GM13976 (cell line): Measurements from ENCODE around the gene ACAP2.

Experiments
- DNase-seq: peaks from one replicate; pipeline ENCODE4 v3.0.0; 2012; ENCODE audit warnings: low spot score
- in situ Hi-C: fragments of 300-500 bp; cut with MboI; formaldehyde crosslinking; loops from one replicate; pipeline ENCODE4 v1.12.0; 2022; ENCODE audit warnings: low sequenced_read_pairs, mixed read lengths, inconsistent platforms; ENCODE audit not compliant: unreplicated experiment
- TF ChIP-seq, protein P1 (sequence below): IDR thresholded peaks from 2 replicates; pipeline ENCODE4 v1.5.1; 2012; ENCODE audit warnings: borderline replicate concordance, mild to moderate bottlenecking; ENCODE audit not compliant: insufficient read depth; ENCODE audit errors: extremely low read depth, missing control alignments, control extremely low read depth

Gene ACAP2

DNA sequence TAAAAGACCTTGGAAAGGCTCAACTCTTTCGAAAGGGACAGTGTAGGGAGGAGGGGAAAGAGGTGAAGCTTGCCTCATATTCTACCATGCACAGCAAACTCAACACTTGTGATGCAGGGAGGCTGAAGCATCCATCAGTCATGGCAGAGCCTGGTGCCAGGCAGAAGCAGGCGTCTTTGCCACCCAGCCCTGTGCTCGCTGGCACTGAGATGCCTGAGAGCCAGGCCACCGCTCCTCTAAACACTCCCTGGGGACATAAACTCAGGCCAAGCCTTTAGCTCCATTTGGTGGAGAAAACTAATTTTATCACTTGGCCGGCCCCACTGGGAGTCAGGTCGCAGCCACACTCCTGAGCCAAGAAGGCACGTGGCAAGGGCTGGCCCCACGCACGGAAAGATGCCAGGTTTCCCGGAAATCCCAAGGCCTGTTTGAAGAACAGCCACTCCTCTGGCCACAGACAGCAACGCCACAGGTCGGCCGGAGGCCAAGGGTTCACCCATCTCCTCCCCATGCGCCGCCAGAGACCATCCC is 202.6 kb downstream of the ACAP2 start:
- no peak for DNase-seq
- TF ChIP-seq, protein P1, sequence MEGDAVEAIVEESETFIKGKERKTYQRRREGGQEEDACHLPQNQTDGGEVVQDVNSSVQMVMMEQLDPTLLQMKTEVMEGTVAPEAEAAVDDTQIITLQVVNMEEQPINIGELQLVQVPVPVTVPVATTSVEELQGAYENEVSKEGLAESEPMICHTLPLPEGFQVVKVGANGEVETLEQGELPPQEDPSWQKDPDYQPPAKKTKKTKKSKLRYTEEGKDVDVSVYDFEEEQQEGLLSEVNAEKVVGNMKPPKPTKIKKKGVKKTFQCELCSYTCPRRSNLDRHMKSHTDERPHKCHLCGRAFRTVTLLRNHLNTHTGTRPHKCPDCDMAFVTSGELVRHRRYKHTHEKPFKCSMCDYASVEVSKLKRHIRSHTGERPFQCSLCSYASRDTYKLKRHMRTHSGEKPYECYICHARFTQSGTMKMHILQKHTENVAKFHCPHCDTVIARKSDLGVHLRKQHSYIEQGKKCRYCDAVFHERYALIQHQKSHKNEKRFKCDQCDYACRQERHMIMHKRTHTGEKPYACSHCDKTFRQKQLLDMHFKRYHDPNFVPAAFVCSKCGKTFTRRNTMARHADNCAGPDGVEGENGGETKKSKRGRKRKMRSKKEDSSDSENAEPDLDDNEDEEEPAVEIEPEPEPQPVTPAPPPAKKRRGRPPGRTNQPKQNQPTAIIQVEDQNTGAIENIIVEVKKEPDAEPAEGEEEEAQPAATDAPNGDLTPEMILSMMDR, result no peak
- in situ Hi-C loops, result no loop called here

DNA sequence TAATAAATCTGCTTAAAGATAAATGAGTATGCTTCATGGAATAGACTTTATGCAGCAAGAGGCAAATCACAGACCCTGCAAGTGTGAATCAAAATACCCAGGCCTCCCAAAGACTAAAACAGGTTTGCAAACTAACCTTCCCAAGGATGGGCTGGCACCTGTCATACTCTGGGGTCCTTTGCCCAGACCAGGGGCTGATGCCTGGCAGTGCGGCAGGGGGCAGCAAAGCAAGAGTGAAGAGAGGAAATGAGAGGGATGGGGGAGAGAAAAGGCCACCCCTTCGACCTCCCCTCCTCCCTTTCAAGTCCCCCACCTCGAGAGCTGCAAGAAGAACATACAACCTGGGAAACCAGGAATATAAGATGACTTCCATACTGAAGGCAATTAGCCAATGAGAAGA is 203.7 kb downstream of the ACAP2 start:
- TF ChIP-seq, protein P1, result no peak
- in situ Hi-C loops, result no loop called here
- no peak for DNase-seq

DNA sequence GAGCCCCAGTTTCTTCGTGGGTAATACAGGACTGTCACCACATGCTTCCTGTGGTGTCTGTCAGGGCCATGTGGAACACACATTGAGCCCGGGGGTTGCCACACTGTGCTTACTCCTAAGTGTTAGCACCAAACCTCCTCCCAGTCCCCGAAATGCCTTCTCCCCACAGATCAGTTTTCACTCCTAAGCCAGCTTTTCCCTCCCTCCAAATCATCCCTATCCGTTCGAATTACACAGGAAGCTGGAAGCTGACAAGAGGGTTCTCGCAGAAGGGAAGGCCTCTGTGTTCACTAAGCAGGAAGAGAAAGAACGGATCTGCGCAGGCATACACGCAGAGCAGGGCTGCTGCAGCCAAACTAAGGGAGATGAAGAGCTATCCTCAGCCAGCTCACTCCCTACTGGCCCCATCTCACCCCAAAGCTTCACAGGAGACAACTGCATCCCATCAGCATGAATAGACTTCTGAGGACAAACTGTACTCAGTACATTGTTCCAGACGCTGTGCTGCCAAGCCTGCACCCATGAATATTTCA is 204.2 kb downstream of the ACAP2 start:
- no peak for DNase-seq
- in situ Hi-C loops, result no loop called here
- TF ChIP-seq, protein P1, result no peak

DNA sequence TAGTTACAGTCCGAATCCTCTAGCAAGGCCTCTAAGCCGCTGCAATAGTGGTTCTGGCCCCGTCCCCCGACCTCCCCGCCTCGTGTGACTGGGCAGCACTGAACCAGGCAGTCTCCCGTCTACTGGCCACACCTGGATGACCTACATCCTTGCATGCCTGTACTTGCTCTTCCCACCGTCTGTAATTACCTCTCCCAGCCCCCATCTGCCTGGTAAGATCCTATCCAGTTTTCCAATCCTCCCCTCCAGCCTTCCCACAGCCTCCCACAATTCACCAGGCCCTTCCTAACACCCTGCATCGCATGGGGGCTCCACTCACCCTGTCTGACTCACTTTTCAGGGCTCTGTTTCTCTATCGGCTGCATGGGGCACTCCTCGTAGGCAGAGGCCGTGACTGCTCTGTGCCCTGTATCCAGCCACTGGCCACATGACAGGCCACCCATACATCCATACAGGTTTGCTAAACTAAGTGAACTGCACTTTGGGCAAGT is 204.7 kb downstream of the ACAP2 start:
- TF ChIP-seq, protein P1, result no peak
- DNase-seq, result no peak
- in situ Hi-C loops, result no loop called here

DNA sequence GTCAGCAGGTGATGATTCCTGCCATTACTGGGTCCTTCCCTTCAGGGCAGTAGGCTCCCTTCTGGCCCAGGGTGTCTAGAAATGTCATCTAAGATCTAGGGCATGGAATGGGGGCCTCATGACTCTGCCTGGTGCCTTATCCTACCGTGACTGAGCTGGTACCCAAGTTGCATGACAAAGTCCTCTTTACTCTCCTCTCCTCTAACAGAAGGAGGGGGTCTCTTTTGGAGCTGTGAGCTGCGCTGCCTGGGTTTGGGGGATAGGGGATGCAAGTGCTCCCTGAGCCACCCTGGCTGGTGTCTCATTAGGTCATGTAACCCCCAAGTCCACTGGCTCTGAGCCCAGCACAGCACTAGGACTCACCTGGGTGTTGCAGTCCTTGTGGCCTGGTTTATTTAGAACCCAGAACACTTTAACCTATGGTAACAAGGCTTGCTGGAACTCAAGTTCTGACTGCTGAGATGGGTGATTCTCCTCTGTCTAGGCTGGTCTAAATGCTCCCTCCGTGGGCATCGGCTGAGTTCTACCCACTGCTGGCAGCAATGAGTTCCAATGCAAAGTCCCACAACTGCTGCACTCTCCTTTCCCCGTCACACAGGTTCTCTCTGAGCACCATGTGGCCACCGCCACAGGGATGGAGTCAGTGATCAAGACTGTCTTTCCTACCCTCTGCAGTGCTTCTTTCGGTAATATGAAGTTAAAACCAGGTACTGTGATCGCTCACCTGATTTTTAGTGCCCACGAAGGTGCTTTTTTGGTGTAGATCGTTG is 205.8 kb downstream of the ACAP2 start:
- DNase-seq, result no peak
- TF ChIP-seq, protein P1, result no peak
- in situ Hi-C loops, result no loop called here

DNA sequence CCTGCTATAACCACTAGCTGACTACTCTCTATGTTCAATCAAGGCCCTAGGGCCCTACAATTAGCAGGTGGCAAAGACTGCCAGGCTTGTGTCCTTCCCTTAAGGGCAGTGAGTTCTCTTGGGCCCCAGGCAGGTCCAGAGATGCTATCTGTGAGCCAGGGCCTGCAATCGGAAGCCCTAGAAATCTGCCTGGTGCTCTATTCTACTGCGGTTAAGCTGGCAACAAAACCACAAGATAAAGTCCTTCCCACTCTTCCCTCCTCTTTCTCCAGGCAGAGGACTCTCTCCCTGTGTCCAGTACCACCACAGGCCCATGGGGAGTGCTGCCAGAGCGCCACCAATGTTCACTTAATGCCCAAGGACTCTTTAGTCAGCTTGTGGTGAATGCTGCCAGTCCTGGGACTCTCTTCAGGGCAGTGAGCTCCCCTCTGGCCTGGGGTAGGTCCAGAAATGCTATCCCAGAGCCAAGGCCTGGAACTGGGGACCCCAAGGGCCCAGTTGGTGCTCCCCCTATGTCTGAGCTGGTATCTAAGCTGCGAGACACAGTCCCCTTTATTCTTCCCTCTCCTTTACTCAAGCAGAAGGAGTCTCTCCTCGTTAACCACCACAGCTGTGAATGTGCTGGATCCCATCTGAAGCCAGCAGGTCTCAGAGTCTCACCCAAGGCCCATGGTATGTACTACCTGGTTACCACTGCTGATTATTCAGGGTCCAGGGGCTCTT is 206.6 kb downstream of the ACAP2 start:
- TF ChIP-seq, protein P1, result no peak
- no peak for DNase-seq
- in situ Hi-C loops, result no loop called here
